NCI-H1092 treated with DMSO at 0.1 percent for 48 hours (cell line): ENCODE data around the gene KRT4.
"Not testable (repeated sequence)": the region's sequence is repeated elsewhere in the genome, so short reads cannot be mapped to it uniquely, and the experiment has no call there.

Source experiments
- DNase-seq: peaks from one replicate; lab custom pipeline; 2025; lab: John Stamatoyannopoulos, UW

Gene KRT4

GRCh38 chr12:52772772-52773171, 41.1 kb downstream of the KRT4 start:
- DNase-seq = no peak

- DNase-seq = no peak
Observed at GRCh38 chr12:52772188-52772587, 41.7 kb downstream of the KRT4 start.

GRCh38 chr12:52771505-52771904, 42.4 kb downstream of the KRT4 start:
- no peak for DNase-seq

GRCh38 chr12:52771088-52771487, 42.8 kb downstream of the KRT4 start:
- no peak for DNase-seq

GRCh38 chr12:52769946-52770345, 44.0 kb downstream of the KRT4 start:
- no peak for DNase-seq

DNA sequence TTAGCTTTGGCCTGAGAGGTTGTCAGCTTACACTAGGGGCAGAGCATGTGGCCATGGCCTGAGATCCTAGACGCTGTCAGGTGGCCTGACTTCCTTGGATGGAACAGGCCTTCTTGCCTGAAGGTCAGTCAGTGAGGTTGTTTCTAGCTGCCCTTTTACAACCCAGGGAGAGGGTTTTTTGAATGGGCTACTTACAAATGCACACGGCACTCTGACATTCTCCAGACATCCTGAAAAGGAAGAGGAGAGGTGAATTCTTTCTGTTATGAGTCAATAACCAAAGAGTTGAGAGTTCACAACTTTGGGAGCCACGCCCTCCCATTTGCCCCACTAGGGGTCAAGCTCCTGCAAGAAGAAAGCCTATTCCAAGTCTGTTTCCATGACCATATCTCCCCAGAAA, 44.6 kb downstream of the KRT4 start:
- no peak for DNase-seq

- DNase-seq = no peak
Observed at GRCh38 chr12:52768479-52769200, 45.3 kb downstream of the KRT4 start.

- DNase-seq = no peak
Observed at GRCh38 chr12:52767427-52767826, 46.5 kb downstream of the KRT4 start.

- no peak for DNase-seq
Observed at GRCh38 chr12:52767020-52767379, 46.9 kb downstream of the KRT4 start.

DNA sequence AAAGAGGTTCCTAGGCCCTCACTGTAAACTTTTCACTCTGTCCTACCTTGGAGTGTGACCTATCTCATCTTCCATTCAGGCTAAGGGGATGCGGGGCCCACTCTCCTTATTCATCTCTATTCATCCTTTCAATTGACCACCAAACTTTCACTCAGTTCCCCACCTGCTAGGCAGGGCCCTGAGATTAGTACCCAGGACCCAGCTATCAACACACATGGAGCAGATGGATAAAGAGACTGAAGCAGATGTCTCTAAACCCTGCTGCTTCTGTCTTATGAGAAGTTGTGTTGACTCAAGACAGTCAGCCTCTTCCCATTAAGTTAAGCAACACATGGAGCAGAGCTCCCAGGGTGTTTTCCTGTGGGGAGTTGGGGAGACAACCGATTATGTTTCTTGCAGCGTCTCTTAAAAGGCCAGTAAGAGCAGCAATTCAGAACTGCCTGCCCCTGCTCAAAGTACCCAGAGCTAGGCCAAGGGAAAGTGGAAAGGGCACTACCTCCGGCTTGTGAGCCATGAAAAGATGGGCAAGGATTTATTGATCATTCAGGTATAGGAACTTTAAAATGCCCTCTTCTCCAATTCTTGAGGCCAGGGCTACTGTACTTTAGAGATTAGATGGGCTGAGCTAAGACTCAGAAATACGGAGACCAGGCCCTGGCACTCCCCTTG, 47.4 kb downstream of the KRT4 start:
- no peak for DNase-seq

DNA sequence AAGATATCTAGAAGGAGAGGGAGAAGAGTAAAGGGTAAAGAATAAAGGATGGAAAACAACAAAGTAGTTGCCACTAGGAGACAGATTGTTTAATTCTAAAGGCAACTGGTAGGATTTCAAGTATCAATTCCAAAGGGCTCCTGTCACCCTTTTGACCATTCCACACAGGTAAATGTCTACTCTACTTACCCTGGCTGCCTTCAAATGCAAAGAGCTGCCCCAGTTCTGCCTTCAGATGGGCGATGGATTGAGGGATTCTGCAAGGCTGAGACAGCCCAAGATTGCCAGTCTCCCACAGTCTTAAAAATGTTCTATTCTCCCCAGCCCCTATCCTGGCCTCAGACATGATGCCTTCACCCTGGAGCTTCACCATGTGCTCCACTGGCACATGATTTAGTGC, 48.2 kb downstream of the KRT4 start:
- DNase-seq = no peak

GRCh38 chr12:52763991-52764390, 49.9 kb downstream of the KRT4 start:
- no peak for DNase-seq

- no peak for DNase-seq
Observed at GRCh38 chr12:52763036-52763659, 50.8 kb downstream of the KRT4 start.

DNA sequence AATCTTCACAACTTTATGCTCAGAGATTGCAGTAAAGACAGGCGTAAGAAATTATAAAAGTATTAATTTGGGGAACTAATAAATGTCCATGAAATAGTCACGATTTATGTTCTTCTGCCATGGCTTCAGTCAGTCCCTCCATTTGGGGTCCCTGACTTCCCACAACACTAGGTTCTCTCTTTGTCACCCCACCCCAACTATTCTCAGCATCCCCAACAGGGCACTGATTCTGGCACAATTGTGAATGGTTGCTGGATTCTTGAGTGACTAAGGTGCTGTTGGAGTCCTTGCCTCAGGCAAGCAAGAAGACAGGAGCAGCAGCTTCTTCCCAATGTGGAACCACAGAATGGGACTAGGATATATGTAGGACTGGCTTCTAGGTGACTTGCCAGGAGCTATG, 52.1 kb downstream of the KRT4 start:
- DNase-seq = no peak

- not testable (repeated sequence) for DNase-seq
Observed at GRCh38 chr12:52761218-52761617, 52.7 kb downstream of the KRT4 start.

GRCh38 chr12:52760623-52761022, 53.3 kb downstream of the KRT4 start:
- DNase-seq = no peak

DNA sequence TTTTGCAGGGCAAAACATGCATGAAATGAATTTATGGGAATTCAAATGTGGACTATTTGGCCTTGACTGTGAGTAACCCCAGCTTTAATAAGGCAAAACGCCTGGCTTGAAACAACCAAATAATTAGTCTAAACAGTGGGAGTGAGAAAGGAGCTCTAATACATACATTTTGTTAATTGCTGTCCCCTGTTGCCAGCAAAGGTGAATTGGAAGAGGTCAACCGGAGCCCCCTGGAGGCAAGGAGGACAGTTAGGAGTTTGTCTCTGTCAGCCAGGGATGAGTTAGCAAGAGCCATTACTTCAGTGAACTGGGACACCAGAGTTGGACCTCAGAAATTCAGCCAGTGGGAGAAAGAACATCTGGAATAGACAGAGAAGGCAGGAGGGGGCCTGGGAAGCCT, 54.2 kb downstream of the KRT4 start:
- no peak for DNase-seq

- no peak for DNase-seq
Observed at GRCh38 chr12:52759218-52759617, 54.7 kb downstream of the KRT4 start.

- no peak for DNase-seq
Observed at GRCh38 chr12:52757449-52758176, 56.3 kb downstream of the KRT4 start.
